ENCODE results near the gene ST3GAL4. TPM values are rescaled to one million over a fixed set of nuclear protein-coding genes. Genes with fewer than 3 reads are reported as not detected.

Gene ST3GAL4
- total RNA-seq, 4 donors from 2014 or later, result 24.7 to 35.2 (median 28.0) TPM

DNA sequence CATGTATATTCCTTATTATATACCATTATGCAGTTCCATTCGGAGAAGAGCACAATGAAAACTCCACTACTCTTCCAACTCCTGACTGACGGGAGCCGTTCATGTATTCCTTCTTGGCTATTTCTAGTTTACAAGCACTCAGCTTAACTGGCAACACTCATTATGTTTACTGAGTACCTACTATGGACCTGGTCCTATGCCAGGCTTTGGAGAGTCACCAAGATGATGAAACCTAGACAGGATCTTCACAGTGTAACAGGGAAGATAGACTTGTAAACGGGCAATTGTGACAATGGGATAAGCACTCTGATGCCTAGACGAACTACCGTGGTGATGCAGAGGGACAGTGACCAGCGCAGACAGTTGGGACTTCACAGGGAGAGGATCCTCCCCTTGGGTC is 22.3 kb upstream of the ST3GAL4 start:
- TF ChIP-seq CTCF (IDR thresholded peaks at IDR 0.05; ENCODE audit: low read depth), result no peak

- no peak for TF ChIP-seq CTCF (IDR thresholded peaks at IDR 0.05; ENCODE audit: low read depth)
Observed at GRCh38 chr11:126334659-126335462, 20.6 kb upstream of the ST3GAL4 start.

DNA sequence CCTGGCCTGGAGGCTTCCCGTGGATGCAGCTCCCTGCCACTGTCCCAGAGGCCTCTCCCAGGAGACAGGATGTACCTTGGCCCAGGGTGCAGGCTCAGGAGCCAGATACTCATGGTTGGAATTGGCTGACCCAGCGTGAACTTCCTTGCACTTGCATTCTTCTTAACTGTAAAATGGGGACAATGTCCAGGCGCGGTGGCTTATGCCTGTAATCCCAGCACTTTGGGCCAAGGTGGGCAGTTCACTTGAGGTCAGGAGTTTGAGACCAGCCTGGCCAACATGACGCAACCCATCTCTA is 20.1 kb upstream of the ST3GAL4 start:
- no peak for TF ChIP-seq CTCF (IDR thresholded peaks at IDR 0.05; ENCODE audit: low read depth)

GRCh38 chr11:126336138-126336541 is 19.3 kb upstream of the ST3GAL4 start:
- no peak for TF ChIP-seq CTCF (IDR thresholded peaks at IDR 0.05; ENCODE audit: low read depth)

- TF ChIP-seq CTCF (IDR thresholded peaks at IDR 0.05; ENCODE audit: low read depth), result no peak
Observed at GRCh38 chr11:126336671-126337101, 18.8 kb upstream of the ST3GAL4 start.

- no peak for TF ChIP-seq CTCF (IDR thresholded peaks at IDR 0.05; ENCODE audit: low read depth)
Observed at GRCh38 chr11:126337126-126337473, 18.4 kb upstream of the ST3GAL4 start.

GRCh38 chr11:126337474-126338241 is 17.8 kb upstream of the ST3GAL4 start:
- TF ChIP-seq CTCF (IDR thresholded peaks at IDR 0.05; ENCODE audit: low read depth), result no peak
